Keratinocyte (primary cell): ENCODE data around the gene RFC1. TPM values are rescaled to one million over a fixed set of nuclear protein-coding genes. Genes with fewer than 3 reads are reported as not detected.

Source experiments
- DNase-seq: peaks from one replicate; pipeline ENCODE4 v3.0.0-alpha.2; 2011; ENCODE audit warnings: low read depth, missing footprints, low spot score
- FAIRE-seq: peaks from 2 replicates; lab custom pipeline; 2011; peaks lifted over from hg19 to GRCh38; lab: Jason Lieb, UNC
- H2AFZ ChIP-seq: 2 replicates; pipeline ENCODE4 v1.6.0; 2012; ENCODE audit warnings: low read length, control low read depth, inconsistent platforms; ENCODE audit not compliant: control insufficient read depth
- H3K27ac ChIP-seq: 2 replicates; pipeline ENCODE4 v1.5.1; 2011; ENCODE audit warnings: low read length; ENCODE audit not compliant: control insufficient read depth, insufficient read depth
- H3K27me3 ChIP-seq: 3 replicates; pipeline ENCODE4 v1.6.0; 2011; ENCODE audit warnings: low read length; ENCODE audit not compliant: control insufficient read depth, insufficient read depth; ENCODE audit errors: extremely low read depth
- H3K36me3 ChIP-seq, 2 experiments: 2 replicates in 1 of 2; 3 replicates in 1 of 2; pipeline ENCODE4 v1.5.1; 2011; ENCODE audit warnings: low read length in 2 of 2, mild to moderate bottlenecking in 1 of 2; ENCODE audit not compliant: control insufficient read depth in 2 of 2, insufficient read depth in 2 of 2; ENCODE audit errors: extremely low read depth in 1 of 2
- H3K4me1 ChIP-seq: 3 replicates; pipeline ENCODE4 v1.5.1; 2011; ENCODE audit warnings: low read length; ENCODE audit not compliant: control insufficient read depth, insufficient read depth; ENCODE audit errors: extremely low read depth
- H3K4me2 ChIP-seq: 3 replicates; pipeline ENCODE4 v1.6.0; 2011; ENCODE audit warnings: low read depth, low read length; ENCODE audit not compliant: control insufficient read depth, insufficient read depth; ENCODE audit errors: extremely low read depth
- H3K4me3 ChIP-seq, 3 experiments: fragments of 200-600 bp in 1 of 3; sonication (generic) in 1 of 3; 2 replicates in 2 of 3; 3 replicates in 1 of 3; pipeline ENCODE4 v1.5.1; 2011 to 2016; ENCODE audit warnings: low read length in 3 of 3, mild to moderate bottlenecking in 3 of 3, control low read depth in 2 of 3, inconsistent platforms in 1 of 3, low read depth in 1 of 3, mixed read lengths in 1 of 3, mixed run types in 1 of 3, moderate library complexity in 1 of 3; ENCODE audit not compliant: control insufficient read depth in 2 of 3, insufficient read depth in 2 of 3; ENCODE audit errors: extremely low read depth in 1 of 3
- H3K79me2 ChIP-seq: 2 replicates; pipeline ENCODE4 v1.6.0; 2012; ENCODE audit warnings: low read length; ENCODE audit not compliant: control insufficient read depth, insufficient read depth
- H3K9ac ChIP-seq: 3 replicates; pipeline ENCODE4 v1.6.0; 2011; ENCODE audit warnings: low read length; ENCODE audit not compliant: control insufficient read depth, insufficient read depth; ENCODE audit errors: extremely low read depth
- H3K9me1 ChIP-seq: 3 replicates; pipeline ENCODE4 v1.6.0; 2011; ENCODE audit warnings: low read length; ENCODE audit not compliant: control insufficient read depth, insufficient read depth; ENCODE audit errors: extremely low read depth
- H3K9me3 ChIP-seq: 2 replicates; pipeline ENCODE4 v1.5.1; 2012; ENCODE audit warnings: low read depth, low read length; ENCODE audit not compliant: control insufficient read depth
- H4K20me1 ChIP-seq: 3 replicates; pipeline ENCODE4 v1.6.0; 2011; ENCODE audit warnings: low read length; ENCODE audit not compliant: control insufficient read depth, insufficient read depth; ENCODE audit errors: extremely low read depth
- CTCF ChIP-seq, 3 experiments: IDR thresholded peaks in 1 of 3; conservative IDR thresholded peaks in 1 of 3; optimal IDR thresholded peaks in 1 of 3; 2 replicates in 2 of 3; 3 replicates in 1 of 3; pipeline versions ENCODE3 to v1.5.1; 2011; ENCODE audit warnings: low read length in 3 of 3, mild to moderate bottlenecking in 3 of 3, moderate library complexity in 2 of 3, control low read depth in 1 of 3, inconsistent platforms in 1 of 3; ENCODE audit not compliant: insufficient read depth in 2 of 3; ENCODE audit errors: extremely low read depth in 1 of 3
- EZH2 ChIP-seq: IDR thresholded peaks from one replicate; pipeline ENCODE4 v1.6.1; 2012; ENCODE audit warnings: inconsistent platforms, mild to moderate bottlenecking, low read length, moderate library complexity
- dilution Hi-C: fragments of 300-500 bp; cut with MboI; formaldehyde crosslinking; loops from one replicate; pipeline ENCODE4 v1.7.0; 2020; ENCODE audit warnings: low sequenced_read_pairs; ENCODE audit not compliant: extremely low pct_ligation_motif_present
- polyA plus RNA-seq, 5 experiments: library from polyadenylated mRNA; depleted of rRNA in 3 of 5; stranded (reverse) in 3 of 5; stranded (forward) in 1 of 5; unstranded in 1 of 5; fragments of >200 nt; gene quantifications; 1 replicate in 1 of 5; 2 replicates in 3 of 5; 3 replicates in 1 of 5; pipeline versions ENCODE4 v1.2.1 to v1.2.3, GENCODE V29; 2011 to 2012; ENCODE audit warnings: missing spikeins in 2 of 5, low read depth in 1 of 5, low replicate concordance in 1 of 5

The RFC1 gene
- polyA plus RNA-seq, 1 donor (not counting 4 experiments of a cell fraction or from before 2014, with no cell fraction given), result 17.4 TPM

- no peak for DNase-seq
- Histone ChIP-seq H3K4me2 (no peak overlapping the region), H3K36me3 (peaks cover 12 to 45% of the 10 kb centered on the region in 2 experiments), H3K4me1 (no peaks in the 10 kb centered on the region), H3K9ac (no peak overlapping the region), H4K20me1 (no peaks in the 10 kb centered on the region), H3K79me2 (no peaks in the 10 kb centered on the region), H3K9me1 (no peaks in the 10 kb centered on the region), H2AFZ (no peak overlapping the region), H3K27me3 (no peaks in the 10 kb centered on the region), H3K4me3 (no peak overlapping the region), H3K27ac (no peak overlapping the region), H3K9me3 (no peaks in the 10 kb centered on the region)
- dilution Hi-C loops, result no loop called here
- no peak for FAIRE-seq
- TF ChIP-seq CTCF (optimal IDR thresholded peaks at IDR 0.05 in 1 of 3, IDR thresholded peaks at IDR 0.05 in 1 of 3, conservative IDR thresholded peaks at IDR 0.05 in 1 of 3; ENCODE audit: extremely low read depth in 1 of 3, insufficient read depth in 2 of 3, low read length in 3 of 3), result no peak
- TF ChIP-seq EZH2, result no peak
Measured at GRCh38 chr4:39305912-39306677, 60.1 kb downstream of the RFC1 start.

DNA sequence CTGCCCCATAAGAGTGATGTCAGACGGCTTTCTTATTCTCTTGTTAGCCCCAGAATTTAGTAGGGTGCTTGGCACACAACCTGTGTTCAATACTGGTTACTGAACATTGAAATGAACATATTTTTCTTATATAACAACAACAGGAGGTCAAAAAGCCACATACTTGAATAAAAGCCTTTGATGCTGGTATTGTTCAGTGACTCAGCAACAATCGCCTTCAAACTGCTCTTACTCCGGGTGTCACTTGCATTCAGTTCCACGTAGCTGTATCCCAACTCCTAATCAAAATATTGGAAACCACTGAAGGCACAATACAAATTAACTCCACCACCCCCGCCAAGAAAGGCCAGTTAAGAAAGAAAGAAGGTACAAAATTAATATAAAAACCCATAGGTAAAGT lies 61.5 kb downstream of the RFC1 start:
- H3K36me3 ChIP-seq, result peaks cover 11 to 44% of the 10 kb centered on the region in 2 experiments
- no peak overlapping the region for H3K27ac ChIP-seq

More for the DNA sequence above, 61.5 kb downstream of the RFC1 start:
- H3K4me1 ChIP-seq, result no peaks in the 10 kb centered on the region
- H2AFZ ChIP-seq, result no peak overlapping the region
- H3K9ac ChIP-seq, result no peak overlapping the region
- H3K79me2 ChIP-seq, result no peaks in the 10 kb centered on the region
- no peak for TF ChIP-seq CTCF (optimal IDR thresholded peaks at IDR 0.05 in 1 of 3, IDR thresholded peaks at IDR 0.05 in 1 of 3, conservative IDR thresholded peaks at IDR 0.05 in 1 of 3; ENCODE audit: extremely low read depth in 1 of 3, insufficient read depth in 2 of 3, low read length in 3 of 3)
- no peak for TF ChIP-seq EZH2
- no peaks in the 10 kb centered on the region for H3K9me1 ChIP-seq
- no peak for DNase-seq
- no peaks in the 10 kb centered on the region for H3K27me3 ChIP-seq
- no peaks in the 10 kb centered on the region for H4K20me1 ChIP-seq
- dilution Hi-C loops, result no loop called here
- no peak overlapping the region for H3K4me3 ChIP-seq
- H3K9me3 ChIP-seq, result no peaks in the 10 kb centered on the region
- no peak for FAIRE-seq
- H3K4me2 ChIP-seq, result no peak overlapping the region
